HCT116 (cell line): Measurements from ENCODE around the gene ZBTB12. TPM values are rescaled to one million over a fixed set of nuclear protein-coding genes. Genes with fewer than 3 reads are reported as not detected.

ENCODE experiments used
- ATAC-seq: fragments of 200-7000 bp; cut with Tn5 transposase; 2 replicates; pipeline ENCODE4 v1.9.1; 2020; ENCODE audit warnings: mild to moderate bottlenecking, moderate library complexity
- BruUV-seq: library from RNA; stranded (reverse); fragments of 400-500 nt; replicated peaks from 2 replicates; lab custom pipeline; 2021; lab: Mats Ljungman, UMichigan
- CTCF ChIA-PET: fragments of 300-600 bp; sonication (Branson Sonifier 250); formaldehyde crosslinking; loops from one replicate; lab custom pipeline; 2021; ENCODE audit warnings: antibody characterized with exemption; lab: Charles Lee
- POLR2A ChIA-PET: fragments of 300-600, 350-600 bp; sonication (Branson Sonifier 250); formaldehyde crosslinking; loops from one replicate; lab custom pipeline; 2021; ENCODE audit warnings: antibody characterized with exemption; lab: Charles Lee
- RAD21 ChIA-PET, 2 experiments: fragments of 300-600 bp; sonication (Branson Sonifier 250); formaldehyde crosslinking; loops; one replicate each; lab custom pipeline; 2023; ENCODE audit warnings: low total read pairs in 2 of 2; ENCODE audit not compliant: uncharacterized antibody in 2 of 2, unreplicated experiment in 2 of 2, low non-redundant PET in 1 of 2; lab: Charles Lee
- DNase-seq: peaks from one replicate; pipeline ENCODE4 v3.0.0-alpha.2; 2010; ENCODE audit warnings: low read depth, low spot score
- H2AFZ ChIP-seq: fragments of 200-600 bp; shearing (Covaris generic), sonication (generic); 2 replicates; pipeline ENCODE4 v1.6.1; 2017; ENCODE audit warnings: low read depth, mixed run types, mixed read lengths, antibody characterized with exemption, low read length; ENCODE audit not compliant: poor library complexity, severe bottlenecking
- H3K27ac ChIP-seq: 2 replicates; pipeline ENCODE4 v1.5.1; 2012; ENCODE audit warnings: low read depth, low read length
- H3K27me3 ChIP-seq: fragments of 200-600 bp; sonication (generic); 2 replicates; pipeline ENCODE4 v1.6.1; 2016; ENCODE audit warnings: mixed run types, low read length, mixed read lengths; ENCODE audit not compliant: insufficient read depth
- H3K36me3 ChIP-seq, 2 experiments: fragments of 200-500 bp in 1 of 2; fragments of 200-600 bp in 1 of 2; sonication (Bioruptor generic) in 1 of 2; sonication (generic) in 1 of 2; 2 replicates each; pipeline versions ENCODE4 v1.5.1 to v1.6.1; 2014 to 2016; ENCODE audit warnings: low read length in 2 of 2, inconsistent platforms in 1 of 2, mixed read lengths in 1 of 2, mixed run types in 1 of 2; ENCODE audit not compliant: insufficient read depth in 2 of 2, control insufficient read depth in 1 of 2
- H3K4me1 ChIP-seq, 2 experiments: fragments of 200-600 bp in 1 of 2; sonication (generic) in 1 of 2; 2 replicates each; pipeline versions ENCODE4 v1.5.1 to v1.6.1; 2012 to 2017; ENCODE audit warnings: low read length in 2 of 2, inconsistent platforms in 1 of 2, mild to moderate bottlenecking in 1 of 2, mixed read lengths in 1 of 2, mixed run types in 1 of 2, moderate library complexity in 1 of 2; ENCODE audit not compliant: insufficient read depth in 2 of 2, control insufficient read depth in 1 of 2
- H3K4me2 ChIP-seq: fragments of 200-600 bp; sonication (generic); 2 replicates; pipeline ENCODE4 v1.6.1; 2017; ENCODE audit warnings: mixed run types, low read length, mixed read lengths
- H3K4me3 ChIP-seq, 2 experiments: fragments of 200-600 bp in 1 of 2; sonication (generic) in 1 of 2; replicated peaks in 1 of 2; 2 replicates each; pipeline ENCODE4 v1.5.1; 2011 to 2016; ENCODE audit warnings: low read length in 2 of 2, control low read depth in 1 of 2, low read depth in 1 of 2, mild to moderate bottlenecking in 1 of 2, mixed read lengths in 1 of 2, mixed run types in 1 of 2
- H3K79me2 ChIP-seq: fragments of 200-600 bp; sonication (generic); 2 replicates; pipeline ENCODE4 v1.6.1; 2017; ENCODE audit warnings: mild to moderate bottlenecking, mixed run types, low read length, moderate library complexity, mixed read lengths; ENCODE audit not compliant: insufficient read depth
- H3K9ac ChIP-seq: fragments of 200-600 bp; sonication (generic); 2 replicates; pipeline ENCODE4 v1.6.1; 2016; ENCODE audit warnings: low read length, mixed read lengths
- H3K9me2 ChIP-seq: fragments of 200-600 bp; sonication (generic), shearing (Covaris generic); 2 replicates; pipeline ENCODE4 v1.6.1; 2017; ENCODE audit warnings: mixed run types, mild to moderate bottlenecking, moderate library complexity; ENCODE audit not compliant: insufficient read depth
- H3K9me3 ChIP-seq, 2 experiments: fragments of 200-500 bp in 1 of 2; fragments of 200-600 bp in 1 of 2; sonication (Bioruptor generic) in 1 of 2; sonication (generic) in 1 of 2; 2 replicates each; pipeline ENCODE4 v1.6.1; 2014 to 2017; ENCODE audit warnings: low read length in 2 of 2, mixed read lengths in 2 of 2, inconsistent platforms in 1 of 2, low read depth in 1 of 2, mild to moderate bottlenecking in 1 of 2, mixed run types in 1 of 2, moderate library complexity in 1 of 2; ENCODE audit not compliant: control insufficient read depth in 1 of 2, insufficient read depth in 1 of 2
- H4K20me1 ChIP-seq: fragments of 200-600 bp; sonication (generic), shearing (Covaris generic); 2 replicates; pipeline ENCODE4 v1.6.1; 2017; ENCODE audit warnings: mixed run types, mild to moderate bottlenecking, moderate library complexity; ENCODE audit not compliant: insufficient read depth
- EZH2phosphoT487 ChIP-seq: fragments of 200-600 bp; IDR thresholded peaks from 2 replicates; pipeline ENCODE4 v1.6.1; 2018; ENCODE audit warnings: antibody characterized with exemption, borderline replicate concordance
- POLR2AphosphoS5 ChIP-seq: IDR thresholded peaks from 2 replicates; pipeline ENCODE4 v1.6.1; 2011; ENCODE audit warnings: mild to moderate bottlenecking, low read depth, low read length, moderate library complexity
- TCF7L2 ChIP-seq: IDR thresholded peaks from 2 replicates; pipeline ENCODE4 v1.7.0; 2011; ENCODE audit warnings: borderline replicate concordance, inconsistent platforms; ENCODE audit not compliant: insufficient read depth, insufficient read length; ENCODE audit errors: extremely low read depth
- intact Hi-C: fragments of 100-400 bp; cut with micrococcal nuclease; formaldehyde crosslinking; loops from 2 replicates; pipeline ENCODE4 v1.10.0; 2022
- total RNA-seq: library from RNA; stranded (reverse); gene quantifications from one replicate; pipeline ENCODE4 v1.2.1, GENCODE V29; 2021; ENCODE audit not compliant: unreplicated experiment
- TF ChIP-seq, protein P1 (sequence below): IDR thresholded peaks from 2 replicates; pipeline ENCODE4 v1.6.1; 2012
- TF ChIP-seq, protein P2 (sequence below): IDR thresholded peaks from 2 replicates; pipeline ENCODE4 v1.6.1; 2012; ENCODE audit warnings: low read depth

The ZBTB12 gene
- total RNA-seq, 1 experiment from 2014 or later = 10.3 TPM

DNA sequence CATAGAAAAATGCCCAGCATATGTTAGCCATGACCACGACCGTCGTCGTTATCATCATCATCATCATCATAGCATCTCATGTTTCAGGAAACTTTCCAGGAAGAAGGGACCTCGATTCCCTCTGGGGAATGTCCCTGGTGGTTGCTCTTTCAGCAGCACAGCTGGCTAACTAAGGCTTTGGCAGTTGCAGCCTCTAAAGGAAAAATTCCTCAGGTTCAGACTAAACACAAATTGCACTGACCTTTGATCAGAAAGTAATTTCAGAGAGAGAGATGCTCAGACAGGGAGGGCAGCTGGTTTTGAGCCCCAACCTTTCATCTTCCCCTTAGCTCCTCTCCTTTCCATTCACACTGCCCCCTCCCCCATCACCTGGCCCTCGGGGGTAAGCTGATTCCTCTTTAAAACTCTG is 38.4 kb upstream of the ZBTB12 start:
- ChIA-PET RAD21 (no interaction called here), CTCF (interaction anchor here (1.1 kb wide), 1 partner anchor 12 kb away, joined by 11 read pairs; no protein-coding TSS in a partner anchor), POLR2A (interaction anchor here (1.0 kb wide), 1 partner anchor 11 kb away, joined by 3 read pairs; no protein-coding TSS in a partner anchor)
- Histone ChIP-seq H3K9me2 (no peaks in the 10 kb centered on the region), H3K9ac (no peak overlapping the region), H3K4me2 (peak overlapping the region; percentile 17; the same call in 1 of the 2 replicates), H4K20me1 (no peaks in the 10 kb centered on the region), H3K79me2 (no peaks in the 10 kb centered on the region), H3K4me3 (no peak overlapping the region), H3K27ac (no peak overlapping the region), H2AFZ (no peak overlapping the region), H3K36me3 (no peaks in the 10 kb centered on the region), H3K27me3 (no peaks in the 10 kb centered on the region), H3K4me1 (peaks cover 9 to 34% of the 10 kb centered on the region in 2 experiments; a peak in 3 of 4 replicates), H3K9me3 (no peaks in the 10 kb centered on the region)
- no peak for DNase-seq
- ATAC-seq = no peak
- TF ChIP-seq POLR2AphosphoS5 (no peak), TCF7L2 (no peak), EZH2phosphoT487 (no peak)
- TF ChIP-seq, protein P1, sequence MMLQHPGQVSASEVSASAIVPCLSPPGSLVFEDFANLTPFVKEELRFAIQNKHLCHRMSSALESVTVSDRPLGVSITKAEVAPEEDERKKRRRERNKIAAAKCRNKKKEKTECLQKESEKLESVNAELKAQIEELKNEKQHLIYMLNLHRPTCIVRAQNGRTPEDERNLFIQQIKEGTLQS = no peak
- TF ChIP-seq, protein P2, sequence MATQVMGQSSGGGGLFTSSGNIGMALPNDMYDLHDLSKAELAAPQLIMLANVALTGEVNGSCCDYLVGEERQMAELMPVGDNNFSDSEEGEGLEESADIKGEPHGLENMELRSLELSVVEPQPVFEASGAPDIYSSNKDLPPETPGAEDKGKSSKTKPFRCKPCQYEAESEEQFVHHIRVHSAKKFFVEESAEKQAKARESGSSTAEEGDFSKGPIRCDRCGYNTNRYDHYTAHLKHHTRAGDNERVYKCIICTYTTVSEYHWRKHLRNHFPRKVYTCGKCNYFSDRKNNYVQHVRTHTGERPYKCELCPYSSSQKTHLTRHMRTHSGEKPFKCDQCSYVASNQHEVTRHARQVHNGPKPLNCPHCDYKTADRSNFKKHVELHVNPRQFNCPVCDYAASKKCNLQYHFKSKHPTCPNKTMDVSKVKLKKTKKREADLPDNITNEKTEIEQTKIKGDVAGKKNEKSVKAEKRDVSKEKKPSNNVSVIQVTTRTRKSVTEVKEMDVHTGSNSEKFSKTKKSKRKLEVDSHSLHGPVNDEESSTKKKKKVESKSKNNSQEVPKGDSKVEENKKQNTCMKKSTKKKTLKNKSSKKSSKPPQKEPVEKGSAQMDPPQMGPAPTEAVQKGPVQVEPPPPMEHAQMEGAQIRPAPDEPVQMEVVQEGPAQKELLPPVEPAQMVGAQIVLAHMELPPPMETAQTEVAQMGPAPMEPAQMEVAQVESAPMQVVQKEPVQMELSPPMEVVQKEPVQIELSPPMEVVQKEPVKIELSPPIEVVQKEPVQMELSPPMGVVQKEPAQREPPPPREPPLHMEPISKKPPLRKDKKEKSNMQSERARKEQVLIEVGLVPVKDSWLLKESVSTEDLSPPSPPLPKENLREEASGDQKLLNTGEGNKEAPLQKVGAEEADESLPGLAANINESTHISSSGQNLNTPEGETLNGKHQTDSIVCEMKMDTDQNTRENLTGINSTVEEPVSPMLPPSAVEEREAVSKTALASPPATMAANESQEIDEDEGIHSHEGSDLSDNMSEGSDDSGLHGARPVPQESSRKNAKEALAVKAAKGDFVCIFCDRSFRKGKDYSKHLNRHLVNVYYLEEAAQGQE = no peak
- BruUV-seq = no TSS peak
- intact Hi-C loops = no loop called here
